Measurements from ENCODE around the gene KCNB1.

The KCNB1 gene

GRCh38 chr20:49346682-49347081 lies 135.8 kb downstream of the KCNB1 start:
- no peak for DNase-seq (ENCODE audit: low read depth in 1 of 2, low spot score in 1 of 2)
- Histone ChIP-seq H3K27me3 (ENCODE audit: insufficient read depth, poor library complexity, severe bottlenecking) (peaks cover 2% of the 10 kb centered on the region), H3K27ac (replicated peaks) (no peak overlapping the region), H3K4me3 (replicated peaks; ENCODE audit: insufficient read depth, low read length) (no peak overlapping the region)
- TF ChIP-seq GABPA (IDR thresholded peaks at IDR 0.05; ENCODE audit: low read depth) (no peak), SPI1 (IDR thresholded peaks at IDR 0.05; ENCODE audit: borderline replicate concordance, low read depth) (no peak), POLR2AphosphoS5 (IDR thresholded peaks at IDR 0.05; ENCODE audit: low read depth) (no peak)
- TF ChIP-seq, protein P1, sequence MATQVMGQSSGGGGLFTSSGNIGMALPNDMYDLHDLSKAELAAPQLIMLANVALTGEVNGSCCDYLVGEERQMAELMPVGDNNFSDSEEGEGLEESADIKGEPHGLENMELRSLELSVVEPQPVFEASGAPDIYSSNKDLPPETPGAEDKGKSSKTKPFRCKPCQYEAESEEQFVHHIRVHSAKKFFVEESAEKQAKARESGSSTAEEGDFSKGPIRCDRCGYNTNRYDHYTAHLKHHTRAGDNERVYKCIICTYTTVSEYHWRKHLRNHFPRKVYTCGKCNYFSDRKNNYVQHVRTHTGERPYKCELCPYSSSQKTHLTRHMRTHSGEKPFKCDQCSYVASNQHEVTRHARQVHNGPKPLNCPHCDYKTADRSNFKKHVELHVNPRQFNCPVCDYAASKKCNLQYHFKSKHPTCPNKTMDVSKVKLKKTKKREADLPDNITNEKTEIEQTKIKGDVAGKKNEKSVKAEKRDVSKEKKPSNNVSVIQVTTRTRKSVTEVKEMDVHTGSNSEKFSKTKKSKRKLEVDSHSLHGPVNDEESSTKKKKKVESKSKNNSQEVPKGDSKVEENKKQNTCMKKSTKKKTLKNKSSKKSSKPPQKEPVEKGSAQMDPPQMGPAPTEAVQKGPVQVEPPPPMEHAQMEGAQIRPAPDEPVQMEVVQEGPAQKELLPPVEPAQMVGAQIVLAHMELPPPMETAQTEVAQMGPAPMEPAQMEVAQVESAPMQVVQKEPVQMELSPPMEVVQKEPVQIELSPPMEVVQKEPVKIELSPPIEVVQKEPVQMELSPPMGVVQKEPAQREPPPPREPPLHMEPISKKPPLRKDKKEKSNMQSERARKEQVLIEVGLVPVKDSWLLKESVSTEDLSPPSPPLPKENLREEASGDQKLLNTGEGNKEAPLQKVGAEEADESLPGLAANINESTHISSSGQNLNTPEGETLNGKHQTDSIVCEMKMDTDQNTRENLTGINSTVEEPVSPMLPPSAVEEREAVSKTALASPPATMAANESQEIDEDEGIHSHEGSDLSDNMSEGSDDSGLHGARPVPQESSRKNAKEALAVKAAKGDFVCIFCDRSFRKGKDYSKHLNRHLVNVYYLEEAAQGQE (IDR thresholded peaks at IDR 0.05; ENCODE audit: insufficient replicate concordance, low read depth): no peak
- TF ChIP-seq, protein P2, sequence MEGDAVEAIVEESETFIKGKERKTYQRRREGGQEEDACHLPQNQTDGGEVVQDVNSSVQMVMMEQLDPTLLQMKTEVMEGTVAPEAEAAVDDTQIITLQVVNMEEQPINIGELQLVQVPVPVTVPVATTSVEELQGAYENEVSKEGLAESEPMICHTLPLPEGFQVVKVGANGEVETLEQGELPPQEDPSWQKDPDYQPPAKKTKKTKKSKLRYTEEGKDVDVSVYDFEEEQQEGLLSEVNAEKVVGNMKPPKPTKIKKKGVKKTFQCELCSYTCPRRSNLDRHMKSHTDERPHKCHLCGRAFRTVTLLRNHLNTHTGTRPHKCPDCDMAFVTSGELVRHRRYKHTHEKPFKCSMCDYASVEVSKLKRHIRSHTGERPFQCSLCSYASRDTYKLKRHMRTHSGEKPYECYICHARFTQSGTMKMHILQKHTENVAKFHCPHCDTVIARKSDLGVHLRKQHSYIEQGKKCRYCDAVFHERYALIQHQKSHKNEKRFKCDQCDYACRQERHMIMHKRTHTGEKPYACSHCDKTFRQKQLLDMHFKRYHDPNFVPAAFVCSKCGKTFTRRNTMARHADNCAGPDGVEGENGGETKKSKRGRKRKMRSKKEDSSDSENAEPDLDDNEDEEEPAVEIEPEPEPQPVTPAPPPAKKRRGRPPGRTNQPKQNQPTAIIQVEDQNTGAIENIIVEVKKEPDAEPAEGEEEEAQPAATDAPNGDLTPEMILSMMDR (IDR thresholded peaks at IDR 0.05; ENCODE audit: insufficient read depth, low read length): no peak

DNA sequence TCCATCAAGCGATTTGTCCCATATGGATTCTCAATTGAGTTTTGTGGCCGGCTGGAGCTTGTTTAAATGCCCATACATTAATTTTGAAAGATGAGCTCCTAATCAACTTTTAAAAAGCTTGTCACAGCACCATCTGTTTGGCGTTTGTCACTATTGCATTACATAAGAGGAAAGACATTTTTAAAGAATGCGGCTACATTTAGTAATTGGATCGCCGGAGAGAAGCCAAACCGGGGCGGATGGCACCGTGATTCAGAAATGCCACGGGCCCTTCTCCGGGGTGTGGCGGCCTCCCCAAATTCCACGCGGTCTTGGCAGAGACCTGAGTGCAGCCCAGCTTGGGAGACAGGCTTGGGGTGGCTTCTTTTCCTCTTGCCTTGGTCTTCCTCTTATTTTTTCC lies 136.9 kb downstream of the KCNB1 start:
- no peak overlapping the region for H3K27ac ChIP-seq (replicated peaks)
- DNase-seq (ENCODE audit: low read depth in 1 of 2, low spot score in 1 of 2): no peak
- TF ChIP-seq GABPA (IDR thresholded peaks at IDR 0.05; ENCODE audit: low read depth) (no peak), SPI1 (IDR thresholded peaks at IDR 0.05; ENCODE audit: borderline replicate concordance, low read depth) (no peak), POLR2AphosphoS5 (IDR thresholded peaks at IDR 0.05; ENCODE audit: low read depth) (no peak)
- TF ChIP-seq, protein P2 (IDR thresholded peaks at IDR 0.05; ENCODE audit: insufficient read depth, low read length): no peak
- TF ChIP-seq, protein P1 (IDR thresholded peaks at IDR 0.05; ENCODE audit: insufficient replicate concordance, low read depth): no peak
- peaks cover 2% of the 10 kb centered on the region for H3K27me3 ChIP-seq (ENCODE audit: insufficient read depth, poor library complexity, severe bottlenecking)
- H3K4me3 ChIP-seq (replicated peaks; ENCODE audit: insufficient read depth, low read length): no peak overlapping the region

GRCh38 chr20:49344975-49345374 lies 137.5 kb downstream of the KCNB1 start:
- no peak for TF ChIP-seq POLR2AphosphoS5 (IDR thresholded peaks at IDR 0.05; ENCODE audit: low read depth)
- no peak for TF ChIP-seq SPI1 (IDR thresholded peaks at IDR 0.05; ENCODE audit: borderline replicate concordance, low read depth)
- TF ChIP-seq, protein P1 (IDR thresholded peaks at IDR 0.05; ENCODE audit: insufficient replicate concordance, low read depth): no peak
- no peak for TF ChIP-seq GABPA (IDR thresholded peaks at IDR 0.05; ENCODE audit: low read depth)
- TF ChIP-seq, protein P2 (IDR thresholded peaks at IDR 0.05; ENCODE audit: insufficient read depth, low read length): no peak
- Histone ChIP-seq H3K27me3 (ENCODE audit: insufficient read depth, poor library complexity, severe bottlenecking) (peaks cover 2% of the 10 kb centered on the region), H3K27ac (replicated peaks) (no peak overlapping the region), H3K4me3 (replicated peaks; ENCODE audit: insufficient read depth, low read length) (no peak overlapping the region)
- no peak for DNase-seq (ENCODE audit: low read depth in 1 of 2, low spot score in 1 of 2)

Data from HL-60 (cell line).